HepG2 (cell line): Measurements from ENCODE around the gene RNASE8. TPM values are rescaled to one million over a fixed set of nuclear protein-coding genes. Genes with fewer than 3 reads are reported as not detected.

Source experiments
- ATF5 ChIP-seq: sonication (generic); formaldehyde crosslinking; IDR thresholded peaks from 2 replicates; pipeline ENCODE4 v1.4.0; 2020; ENCODE audit warnings: mild to moderate bottlenecking, low read depth, missing genetic modification reagents
- BHLHE40 ChIP-seq: IDR thresholded peaks from 2 replicates; pipeline ENCODE4 v1.6.1; 2011; ENCODE audit warnings: low read length, improper control_type of control experiment
- ELF4 ChIP-seq: sonication (generic); formaldehyde crosslinking; IDR thresholded peaks from 2 replicates; pipeline ENCODE4 v1.5.0; 2020; ENCODE audit warnings: missing genetic modification reagents, mild to moderate bottlenecking, moderate library complexity, borderline replicate concordance
- NFIC ChIP-seq: IDR thresholded peaks from 2 replicates; pipeline ENCODE4 v1.6.1; 2012; ENCODE audit warnings: mild to moderate bottlenecking, low read length, inconsistent platforms
- SRSF9 ChIP-seq: fragments of 200-400 bp; formaldehyde crosslinking; IDR thresholded peaks from 2 replicates; pipeline ENCODE4 v1.6.1; 2018; ENCODE audit warnings: borderline replicate concordance, mild to moderate bottlenecking, low read depth, low read length; ENCODE audit not compliant: insufficient read depth, poor library complexity, severe bottlenecking
- UBTF ChIP-seq: sonication (generic); formaldehyde crosslinking; IDR thresholded peaks from 2 replicates; pipeline ENCODE4 v1.4.0; 2020; ENCODE audit warnings: mild to moderate bottlenecking, missing genetic modification reagents
- ZNF10 ChIP-seq: sonication (generic); formaldehyde crosslinking; IDR thresholded peaks from 2 replicates; pipeline ENCODE4 v1.4.0; 2020; ENCODE audit warnings: mild to moderate bottlenecking, low read depth, missing genetic modification reagents, borderline replicate concordance
- ZNF160 ChIP-seq: sonication (generic); formaldehyde crosslinking; IDR thresholded peaks from 2 replicates; pipeline ENCODE4 v1.8.0; 2022; ENCODE audit warnings: mild to moderate bottlenecking, inconsistent platforms, missing genetic modification reagents
- polyA plus RNA-seq, 8 experiments: library from polyadenylated mRNA; depleted of rRNA in 3 of 8; stranded (reverse) in 7 of 8; unstranded in 1 of 8; fragments of >200 nt; fragmentation: Illumina TruSeq in 4 of 8; extraction: Trizol in 4 of 8; gene quantifications; 2 replicates each; pipeline versions ENCODE4 v1.2.1 to v1.2.3, GENCODE V29; 2011 to 2016; ENCODE audit warnings: low read depth in 4 of 8, missing spikeins in 1 of 8, mixed read lengths in 1 of 8; ENCODE audit not compliant: insufficient read depth in 1 of 8
- total RNA-seq, 5 experiments: library from RNA; depleted of rRNA; stranded (reverse); fragments of >200 nt; fragmentation: Illumina TruSeq; extraction: Trizol; gene quantifications; 2 replicates each; pipeline ENCODE4 v1.2.3, GENCODE V29; 2016; ENCODE audit warnings: low read depth in 1 of 5
- TF ChIP-seq, protein P1 (sequence below): IDR thresholded peaks from 2 replicates; pipeline ENCODE4 v1.6.1; 2016; ENCODE audit warnings: low read depth, missing genetic modification reagents, missing compliant biosample characterization
- TF ChIP-seq, protein P2 (sequence below): sonication (generic); formaldehyde crosslinking; IDR thresholded peaks from 2 replicates; pipeline ENCODE4 v1.8.1; 2022; ENCODE audit warnings: mild to moderate bottlenecking, missing genetic modification reagents
- TF ChIP-seq, protein P3 (sequence below): sonication (generic); formaldehyde crosslinking; IDR thresholded peaks from 2 replicates; pipeline ENCODE4 v1.5.0; 2020; ENCODE audit warnings: missing genetic modification reagents

Gene RNASE8
- total and polyA plus RNA-seq, 2 of the 13 experiments (the other 11 are each of a cell fraction or from before 2014, with no cell fraction given): not detected

DNA sequence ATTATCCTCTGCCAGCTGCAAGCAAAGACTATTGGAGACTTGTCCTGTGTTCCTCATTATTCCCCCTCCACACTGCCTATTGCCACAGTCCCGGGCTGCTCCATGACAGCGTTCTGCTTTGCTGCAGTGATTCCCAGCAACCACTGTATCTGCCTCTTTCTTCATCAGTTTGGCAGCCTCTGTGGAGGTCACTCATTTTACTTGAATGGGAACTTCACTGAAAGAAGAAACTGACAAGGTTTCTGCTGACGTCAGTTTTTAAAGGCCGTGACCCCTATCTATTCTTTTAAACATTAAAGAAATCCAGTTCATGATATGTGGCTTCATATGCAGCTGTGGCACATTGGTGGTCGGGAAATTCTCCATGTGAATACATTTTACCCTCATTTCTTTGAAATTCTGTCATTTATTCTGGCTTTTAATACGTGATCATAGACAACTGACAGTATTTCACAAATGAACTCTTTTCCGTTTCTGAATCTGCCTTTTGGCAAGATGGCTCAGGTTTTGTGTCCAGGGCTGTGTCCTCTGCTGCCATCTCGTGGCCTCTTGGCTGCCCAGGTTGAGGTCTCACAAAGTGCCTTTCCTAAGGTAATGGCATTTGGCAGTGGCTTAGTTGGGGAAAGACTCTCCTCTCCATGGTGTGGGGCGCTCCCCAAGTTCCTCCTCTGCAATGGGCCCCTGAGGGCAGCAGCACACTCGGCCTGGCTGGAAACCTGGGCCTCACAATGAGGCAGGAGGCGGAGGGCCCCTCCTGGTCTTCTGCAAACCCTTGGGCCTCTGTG, 49.1 kb downstream of the RNASE8 start (continued):
- TF ChIP-seq, protein P1, sequence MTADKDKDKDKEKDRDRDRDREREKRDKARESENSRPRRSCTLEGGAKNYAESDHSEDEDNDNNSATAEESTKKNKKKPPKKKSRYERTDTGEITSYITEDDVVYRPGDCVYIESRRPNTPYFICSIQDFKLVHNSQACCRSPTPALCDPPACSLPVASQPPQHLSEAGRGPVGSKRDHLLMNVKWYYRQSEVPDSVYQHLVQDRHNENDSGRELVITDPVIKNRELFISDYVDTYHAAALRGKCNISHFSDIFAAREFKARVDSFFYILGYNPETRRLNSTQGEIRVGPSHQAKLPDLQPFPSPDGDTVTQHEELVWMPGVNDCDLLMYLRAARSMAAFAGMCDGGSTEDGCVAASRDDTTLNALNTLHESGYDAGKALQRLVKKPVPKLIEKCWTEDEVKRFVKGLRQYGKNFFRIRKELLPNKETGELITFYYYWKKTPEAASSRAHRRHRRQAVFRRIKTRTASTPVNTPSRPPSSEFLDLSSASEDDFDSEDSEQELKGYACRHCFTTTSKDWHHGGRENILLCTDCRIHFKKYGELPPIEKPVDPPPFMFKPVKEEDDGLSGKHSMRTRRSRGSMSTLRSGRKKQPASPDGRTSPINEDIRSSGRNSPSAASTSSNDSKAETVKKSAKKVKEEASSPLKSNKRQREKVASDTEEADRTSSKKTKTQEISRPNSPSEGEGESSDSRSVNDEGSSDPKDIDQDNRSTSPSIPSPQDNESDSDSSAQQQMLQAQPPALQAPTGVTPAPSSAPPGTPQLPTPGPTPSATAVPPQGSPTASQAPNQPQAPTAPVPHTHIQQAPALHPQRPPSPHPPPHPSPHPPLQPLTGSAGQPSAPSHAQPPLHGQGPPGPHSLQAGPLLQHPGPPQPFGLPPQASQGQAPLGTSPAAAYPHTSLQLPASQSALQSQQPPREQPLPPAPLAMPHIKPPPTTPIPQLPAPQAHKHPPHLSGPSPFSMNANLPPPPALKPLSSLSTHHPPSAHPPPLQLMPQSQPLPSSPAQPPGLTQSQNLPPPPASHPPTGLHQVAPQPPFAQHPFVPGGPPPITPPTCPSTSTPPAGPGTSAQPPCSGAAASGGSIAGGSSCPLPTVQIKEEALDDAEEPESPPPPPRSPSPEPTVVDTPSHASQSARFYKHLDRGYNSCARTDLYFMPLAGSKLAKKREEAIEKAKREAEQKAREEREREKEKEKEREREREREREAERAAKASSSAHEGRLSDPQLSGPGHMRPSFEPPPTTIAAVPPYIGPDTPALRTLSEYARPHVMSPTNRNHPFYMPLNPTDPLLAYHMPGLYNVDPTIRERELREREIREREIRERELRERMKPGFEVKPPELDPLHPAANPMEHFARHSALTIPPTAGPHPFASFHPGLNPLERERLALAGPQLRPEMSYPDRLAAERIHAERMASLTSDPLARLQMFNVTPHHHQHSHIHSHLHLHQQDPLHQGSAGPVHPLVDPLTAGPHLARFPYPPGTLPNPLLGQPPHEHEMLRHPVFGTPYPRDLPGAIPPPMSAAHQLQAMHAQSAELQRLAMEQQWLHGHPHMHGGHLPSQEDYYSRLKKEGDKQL (CRISPR knock-in tag): no peak
- TF ChIP-seq SRSF9 (no peak), NFIC (no peak), ZNF10 (CRISPR knock-in tag) (no peak), ELF4 (no peak), BHLHE40 (no peak), ATF5 (CRISPR knock-in tag) (no peak), ZNF160 (CRISPR knock-in tag) (peak; percentile 55; the same call in 1 of the 2 replicates), UBTF (CRISPR knock-in tag) (peak; percentile 55; the same call in 1 of the 2 replicates)
- TF ChIP-seq, protein P2, sequence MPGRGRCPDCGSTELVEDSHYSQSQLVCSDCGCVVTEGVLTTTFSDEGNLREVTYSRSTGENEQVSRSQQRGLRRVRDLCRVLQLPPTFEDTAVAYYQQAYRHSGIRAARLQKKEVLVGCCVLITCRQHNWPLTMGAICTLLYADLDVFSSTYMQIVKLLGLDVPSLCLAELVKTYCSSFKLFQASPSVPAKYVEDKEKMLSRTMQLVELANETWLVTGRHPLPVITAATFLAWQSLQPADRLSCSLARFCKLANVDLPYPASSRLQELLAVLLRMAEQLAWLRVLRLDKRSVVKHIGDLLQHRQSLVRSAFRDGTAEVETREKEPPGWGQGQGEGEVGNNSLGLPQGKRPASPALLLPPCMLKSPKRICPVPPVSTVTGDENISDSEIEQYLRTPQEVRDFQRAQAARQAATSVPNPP (CRISPR knock-in tag): no peak
- TF ChIP-seq, protein P3, sequence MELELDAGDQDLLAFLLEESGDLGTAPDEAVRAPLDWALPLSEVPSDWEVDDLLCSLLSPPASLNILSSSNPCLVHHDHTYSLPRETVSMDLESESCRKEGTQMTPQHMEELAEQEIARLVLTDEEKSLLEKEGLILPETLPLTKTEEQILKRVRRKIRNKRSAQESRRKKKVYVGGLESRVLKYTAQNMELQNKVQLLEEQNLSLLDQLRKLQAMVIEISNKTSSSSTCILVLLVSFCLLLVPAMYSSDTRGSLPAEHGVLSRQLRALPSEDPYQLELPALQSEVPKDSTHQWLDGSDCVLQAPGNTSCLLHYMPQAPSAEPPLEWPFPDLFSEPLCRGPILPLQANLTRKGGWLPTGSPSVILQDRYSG (CRISPR knock-in tag): no peak
